ENCODE measurements around the gene ZNF385C. TPM values are rescaled to one million over a fixed set of nuclear protein-coding genes. Genes with fewer than 3 reads are reported as not detected.

Gene ZNF385C
- total and polyA plus RNA-seq, 2 donors (not counting 1 experiment from before 2014, with no cell fraction given): under 0.01 to 0.03 TPM

DNA sequence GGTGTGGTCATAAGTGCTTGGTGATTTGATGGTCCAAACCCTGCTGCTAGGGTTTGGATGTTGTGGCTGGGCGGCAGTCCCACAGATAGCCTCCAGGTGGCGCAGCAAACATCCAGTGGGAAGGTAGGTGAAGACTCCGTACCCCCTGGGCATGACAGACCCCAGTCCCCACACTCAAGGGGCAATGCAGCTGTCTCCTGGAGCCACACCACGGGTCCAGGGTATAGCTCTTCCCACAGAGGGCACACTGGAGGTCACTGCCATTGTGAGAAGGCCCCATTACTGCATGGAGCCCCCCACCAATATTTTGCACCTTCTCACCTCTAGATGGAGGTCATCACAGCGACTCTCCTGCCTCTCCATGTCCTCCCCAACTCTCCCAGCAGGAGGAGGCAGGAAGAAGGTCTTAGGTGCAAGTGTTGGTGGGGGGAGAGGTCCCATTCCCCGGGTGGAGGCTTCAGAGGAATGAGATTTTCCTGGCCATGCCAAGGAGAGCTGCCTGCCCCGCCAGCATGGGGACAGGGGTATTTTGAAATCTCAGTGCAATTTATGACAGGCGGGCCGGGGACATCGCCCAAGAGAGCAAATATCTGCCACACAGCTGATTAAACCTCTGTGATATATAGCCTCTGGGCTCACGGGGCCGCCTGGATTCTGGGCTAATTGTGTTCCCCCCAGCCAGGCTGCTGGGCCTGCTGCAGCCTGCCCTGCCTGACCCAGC, 30.7 kb downstream of the ZNF385C start:
- Histone ChIP-seq H3K4me1 (ENCODE audit: control insufficient read depth, extremely low read depth, insufficient read depth, low read length) (no peaks in the 10 kb centered on the region), H3K9me3 (ENCODE audit: control insufficient read depth, insufficient read depth, low read depth, low read length) (no peaks in the 10 kb centered on the region), H3K27me3 (ENCODE audit: control insufficient read depth, insufficient read depth, low read length) (peaks cover 27% of the 10 kb centered on the region), H3K27ac (ENCODE audit: insufficient read depth, low read length) (no peak overlapping the region), H3K4me2 (ENCODE audit: extremely low read depth, insufficient read depth, low read length) (no peak overlapping the region), H3K9ac (ENCODE audit: insufficient read depth, low read length) (no peak overlapping the region), H3K4me3 (replicated peaks in 1 of 4; ENCODE audit: control extremely low read depth in 1 of 4, insufficient read depth in 1 of 4, low read depth in 3 of 4, low read length in 4 of 4) (no peak overlapping the region), H3K79me2 (ENCODE audit: control insufficient read depth, insufficient read depth, low read length) (no peaks in the 10 kb centered on the region), H3K36me3 (ENCODE audit: control insufficient read depth, insufficient read depth, low read length) (no peaks in the 10 kb centered on the region), H4K20me1 (ENCODE audit: control insufficient read depth, extremely low read depth, insufficient read depth, low read length) (no peaks in the 10 kb centered on the region), H2AFZ (ENCODE audit: low read length) (no peak overlapping the region)
- DNase-seq (ENCODE audit: low read depth in 2 of 2): peak; percentile 11 to 29
- TF ChIP-seq EZH2 (IDR thresholded peaks at IDR 0.05; ENCODE audit: low read length, missing control alignments): no peak
- TF ChIP-seq, protein P1, sequence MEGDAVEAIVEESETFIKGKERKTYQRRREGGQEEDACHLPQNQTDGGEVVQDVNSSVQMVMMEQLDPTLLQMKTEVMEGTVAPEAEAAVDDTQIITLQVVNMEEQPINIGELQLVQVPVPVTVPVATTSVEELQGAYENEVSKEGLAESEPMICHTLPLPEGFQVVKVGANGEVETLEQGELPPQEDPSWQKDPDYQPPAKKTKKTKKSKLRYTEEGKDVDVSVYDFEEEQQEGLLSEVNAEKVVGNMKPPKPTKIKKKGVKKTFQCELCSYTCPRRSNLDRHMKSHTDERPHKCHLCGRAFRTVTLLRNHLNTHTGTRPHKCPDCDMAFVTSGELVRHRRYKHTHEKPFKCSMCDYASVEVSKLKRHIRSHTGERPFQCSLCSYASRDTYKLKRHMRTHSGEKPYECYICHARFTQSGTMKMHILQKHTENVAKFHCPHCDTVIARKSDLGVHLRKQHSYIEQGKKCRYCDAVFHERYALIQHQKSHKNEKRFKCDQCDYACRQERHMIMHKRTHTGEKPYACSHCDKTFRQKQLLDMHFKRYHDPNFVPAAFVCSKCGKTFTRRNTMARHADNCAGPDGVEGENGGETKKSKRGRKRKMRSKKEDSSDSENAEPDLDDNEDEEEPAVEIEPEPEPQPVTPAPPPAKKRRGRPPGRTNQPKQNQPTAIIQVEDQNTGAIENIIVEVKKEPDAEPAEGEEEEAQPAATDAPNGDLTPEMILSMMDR (conservative IDR thresholded peaks at IDR 0.05 in 1 of 2, IDR thresholded peaks at IDR 0.05 in 1 of 2; ENCODE audit: low read depth in 1 of 2, low read length in 2 of 2): peak; percentile 77 to 95

DNA sequence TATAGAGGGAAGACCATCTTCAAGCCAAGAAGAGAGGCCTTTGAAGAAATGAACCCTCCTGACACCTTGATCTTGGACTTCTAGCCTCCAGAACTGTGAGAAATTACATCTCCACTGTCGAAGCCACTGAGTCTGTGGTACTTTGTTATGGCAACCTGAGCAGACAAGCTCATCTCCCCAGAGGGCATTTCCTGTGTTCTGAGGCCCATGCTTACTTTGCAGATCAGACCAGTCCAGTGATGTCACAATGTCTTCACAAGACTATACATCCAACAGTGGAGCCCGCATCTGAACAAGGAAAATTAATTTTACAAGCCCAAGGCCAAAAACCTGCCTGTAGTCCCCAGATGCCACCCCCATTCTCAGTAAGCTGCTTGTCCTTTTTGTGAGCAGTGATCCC, 33.1 kb downstream of the ZNF385C start:
- TF ChIP-seq, protein P1 (conservative IDR thresholded peaks at IDR 0.05 in 1 of 2, IDR thresholded peaks at IDR 0.05 in 1 of 2; ENCODE audit: low read depth in 1 of 2, low read length in 2 of 2): no peak
- TF ChIP-seq EZH2 (IDR thresholded peaks at IDR 0.05; ENCODE audit: low read length, missing control alignments): no peak
- Histone ChIP-seq H2AFZ (ENCODE audit: low read length) (no peak overlapping the region), H3K27me3 (ENCODE audit: control insufficient read depth, insufficient read depth, low read length) (peaks cover 9% of the 10 kb centered on the region), H3K9ac (ENCODE audit: insufficient read depth, low read length) (no peak overlapping the region), H3K9me3 (ENCODE audit: control insufficient read depth, insufficient read depth, low read depth, low read length) (no peaks in the 10 kb centered on the region), H3K36me3 (ENCODE audit: control insufficient read depth, insufficient read depth, low read length) (no peaks in the 10 kb centered on the region), H3K4me3 (replicated peaks in 1 of 4; ENCODE audit: control extremely low read depth in 1 of 4, insufficient read depth in 1 of 4, low read depth in 3 of 4, low read length in 4 of 4) (no peak overlapping the region), H3K79me2 (ENCODE audit: control insufficient read depth, insufficient read depth, low read length) (no peaks in the 10 kb centered on the region), H3K4me2 (ENCODE audit: extremely low read depth, insufficient read depth, low read length) (no peak overlapping the region), H3K27ac (ENCODE audit: insufficient read depth, low read length) (no peak overlapping the region), H4K20me1 (ENCODE audit: control insufficient read depth, extremely low read depth, insufficient read depth, low read length) (no peaks in the 10 kb centered on the region), H3K4me1 (ENCODE audit: control insufficient read depth, extremely low read depth, insufficient read depth, low read length) (no peaks in the 10 kb centered on the region)
- DNase-seq (ENCODE audit: low read depth in 2 of 2): no peak

DNA sequence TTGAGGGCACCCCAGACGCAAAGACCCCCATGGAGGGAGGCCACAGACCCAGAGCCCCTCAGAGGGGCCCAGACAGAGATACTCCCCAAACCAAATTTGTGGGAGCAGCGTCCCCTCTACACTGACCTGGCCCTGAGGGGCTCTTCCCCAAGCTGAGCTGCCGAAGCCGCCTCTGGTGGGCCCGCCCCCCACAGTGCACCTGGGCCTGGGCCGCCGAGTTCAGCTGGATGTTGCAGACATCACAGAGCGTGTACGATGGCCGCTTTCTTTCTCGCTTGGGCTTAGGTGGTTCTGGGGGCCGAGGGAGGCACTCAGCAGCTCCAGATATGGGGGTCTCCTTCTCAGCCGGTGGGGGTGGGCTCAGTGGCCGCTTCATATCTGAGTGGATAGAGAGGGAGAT, 35.6 kb downstream of the ZNF385C start:
- no peak for TF ChIP-seq EZH2 (IDR thresholded peaks at IDR 0.05; ENCODE audit: low read length, missing control alignments)
- TF ChIP-seq, protein P1 (conservative IDR thresholded peaks at IDR 0.05 in 1 of 2, IDR thresholded peaks at IDR 0.05 in 1 of 2; ENCODE audit: low read depth in 1 of 2, low read length in 2 of 2): no peak
- H3K27ac ChIP-seq (ENCODE audit: insufficient read depth, low read length): no peak overlapping the region
- H3K9ac ChIP-seq (ENCODE audit: insufficient read depth, low read length): no peak overlapping the region
- H3K27me3 ChIP-seq (ENCODE audit: control insufficient read depth, insufficient read depth, low read length): peaks cover 9% of the 10 kb centered on the region
- H3K79me2 ChIP-seq (ENCODE audit: control insufficient read depth, insufficient read depth, low read length): no peaks in the 10 kb centered on the region
- no peak overlapping the region for H2AFZ ChIP-seq (ENCODE audit: low read length)
- H3K9me3 ChIP-seq (ENCODE audit: control insufficient read depth, insufficient read depth, low read depth, low read length): no peaks in the 10 kb centered on the region
- DNase-seq (ENCODE audit: low read depth in 2 of 2): no peak
- H3K4me1 ChIP-seq (ENCODE audit: control insufficient read depth, extremely low read depth, insufficient read depth, low read length): no peaks in the 10 kb centered on the region
- H3K4me2 ChIP-seq (ENCODE audit: extremely low read depth, insufficient read depth, low read length): no peak overlapping the region
- H3K36me3 ChIP-seq (ENCODE audit: control insufficient read depth, insufficient read depth, low read length): no peaks in the 10 kb centered on the region
- no peak overlapping the region for H3K4me3 ChIP-seq (replicated peaks in 1 of 4; ENCODE audit: control extremely low read depth in 1 of 4, insufficient read depth in 1 of 4, low read depth in 3 of 4, low read length in 4 of 4)
- H4K20me1 ChIP-seq (ENCODE audit: control insufficient read depth, extremely low read depth, insufficient read depth, low read length): no peaks in the 10 kb centered on the region
